ENCODE results near the gene PBOV1. TPM values are rescaled to one million over a fixed set of nuclear protein-coding genes. Genes with fewer than 3 reads are reported as not detected.
"Not testable (repeated sequence)": the region's sequence is repeated elsewhere in the genome, so short reads cannot be mapped to it uniquely, and the experiment has no call there.

PBOV1 gene
- total RNA-seq, 1 experiment from 2014 or later = not detected

DNA sequence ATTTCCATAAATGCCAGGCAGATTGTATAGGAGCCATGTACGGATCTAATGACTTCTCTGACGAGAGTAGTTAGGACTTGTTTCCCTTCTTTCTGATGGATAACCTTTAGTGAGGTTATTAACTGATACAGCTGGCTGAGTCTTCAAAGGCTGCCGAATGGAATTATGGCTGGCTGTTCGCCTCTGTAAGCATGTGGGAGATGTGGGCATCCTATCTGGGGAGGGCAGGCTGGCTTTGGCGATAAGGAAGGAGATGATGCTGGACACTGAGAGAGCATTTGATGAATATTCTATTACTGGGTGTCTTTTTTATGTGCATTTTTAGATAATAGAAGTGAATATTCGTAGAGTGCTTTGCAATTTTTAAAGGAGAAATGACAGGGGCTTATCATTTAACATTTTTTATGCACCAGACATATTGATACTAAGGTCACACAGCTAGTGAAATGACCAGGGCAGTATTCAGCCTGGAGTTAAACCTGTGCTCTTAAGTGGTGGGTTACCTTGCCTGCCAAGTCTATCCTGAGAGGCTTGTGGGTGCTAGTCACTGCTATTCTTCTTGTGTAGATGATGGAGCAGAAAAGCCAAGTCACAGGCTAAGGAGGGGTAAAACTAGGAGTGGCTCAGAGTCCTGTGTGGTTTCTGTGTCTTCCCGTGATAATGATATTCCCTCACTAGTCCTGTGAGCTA is 3.1 kb downstream of the PBOV1 start:
- in situ Hi-C loops (cut with HindIII; ENCODE audit: low pct_unique_long_range_greater_than_20kb, low sequenced_read_pairs) = no loop called here
- no peak for DNase-seq (ENCODE audit: low read depth)

DNA sequence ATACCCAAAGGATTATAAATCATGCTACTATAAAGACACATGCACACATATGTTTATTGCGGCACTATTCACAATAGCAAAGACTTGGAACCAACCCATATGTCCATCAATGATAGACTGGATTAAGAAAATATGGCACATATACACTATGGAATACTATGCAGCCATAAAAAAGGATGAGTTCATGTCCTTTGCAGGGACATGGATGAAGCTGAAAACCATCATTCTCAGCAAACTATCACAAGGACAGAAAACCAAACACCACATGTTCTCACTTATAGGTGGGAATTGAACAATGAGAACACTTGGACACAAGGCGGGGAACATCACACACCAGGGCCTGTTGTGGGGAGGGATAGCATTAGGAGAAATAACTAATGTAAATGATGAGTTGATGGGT is 5.8 kb downstream of the PBOV1 start:
- DNase-seq (ENCODE audit: low read depth); in situ Hi-C loops (cut with HindIII; ENCODE audit: low pct_unique_long_range_greater_than_20kb, low sequenced_read_pairs): not testable (repeated sequence)

DNA sequence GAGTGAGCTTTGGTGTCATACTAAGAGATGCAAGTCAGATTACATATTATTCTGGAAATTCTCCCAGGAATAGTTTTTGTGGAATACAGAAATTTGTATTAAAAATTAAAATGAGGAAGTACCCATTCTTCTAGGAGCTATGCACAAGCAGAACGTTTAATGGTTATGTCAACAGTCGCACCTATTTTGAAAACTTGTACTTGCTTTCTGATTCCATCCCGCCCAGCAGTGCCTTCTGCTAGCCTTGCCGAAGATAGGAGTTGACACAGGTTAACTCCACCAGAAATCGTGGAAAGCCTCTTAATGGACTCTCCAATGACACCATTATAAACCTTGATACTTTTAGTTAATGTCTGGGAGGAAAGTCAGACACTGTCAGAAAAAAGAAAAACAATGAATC is 6.7 kb downstream of the PBOV1 start:
- in situ Hi-C loops (cut with HindIII; ENCODE audit: low pct_unique_long_range_greater_than_20kb, low sequenced_read_pairs) = no loop called here
- no peak for DNase-seq (ENCODE audit: low read depth)

DNA sequence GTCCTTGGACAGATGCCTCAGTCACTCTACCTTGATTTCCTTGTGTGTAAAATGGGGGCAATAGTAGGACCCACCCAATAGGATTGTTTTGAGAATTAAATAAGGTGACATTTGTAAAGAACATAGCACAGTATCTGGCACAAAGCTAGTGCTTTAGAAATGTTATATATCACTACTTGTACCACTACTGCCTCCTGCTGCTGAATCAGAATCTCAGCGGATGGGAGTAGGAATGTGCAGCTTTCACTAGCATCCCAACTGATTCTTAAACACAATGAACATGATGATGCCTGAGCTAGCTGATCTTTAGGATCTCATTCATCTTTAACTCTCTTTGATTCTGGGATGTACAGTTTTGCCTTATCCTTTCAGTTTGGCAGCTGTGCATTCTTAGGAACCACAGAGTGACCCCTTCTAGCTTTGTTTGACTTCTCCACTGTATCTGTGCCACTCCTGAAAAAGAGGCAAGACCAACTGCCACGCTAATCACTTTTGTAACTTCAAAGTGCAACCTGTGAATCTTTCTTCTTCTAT is 7.2 kb downstream of the PBOV1 start:
- in situ Hi-C loops (cut with HindIII; ENCODE audit: low pct_unique_long_range_greater_than_20kb, low sequenced_read_pairs) = no loop called here
- no peak for DNase-seq (ENCODE audit: low read depth)

DNA sequence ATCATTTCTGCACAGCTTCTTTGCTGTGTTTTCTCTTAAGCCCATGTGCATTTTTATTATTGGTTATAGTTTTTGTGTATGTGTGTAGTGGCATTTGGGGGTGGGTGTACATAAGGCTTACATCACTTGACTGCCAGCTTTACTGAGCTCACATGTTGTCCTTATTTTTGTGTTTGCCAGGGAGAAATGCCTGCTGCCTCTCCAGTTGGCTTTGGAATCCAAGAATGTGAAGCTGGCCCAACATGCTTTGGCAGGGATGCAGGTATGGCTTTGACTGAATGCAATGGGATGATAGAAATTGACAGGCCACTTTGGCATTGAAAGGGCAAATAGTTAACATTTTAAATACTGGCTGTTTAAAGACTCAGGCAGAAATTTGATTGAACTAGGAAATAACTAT is 11.4 kb downstream of the PBOV1 start:
- in situ Hi-C loops (cut with HindIII; ENCODE audit: low pct_unique_long_range_greater_than_20kb, low sequenced_read_pairs) = no loop called here
- no peak for DNase-seq (ENCODE audit: low read depth)

DNA sequence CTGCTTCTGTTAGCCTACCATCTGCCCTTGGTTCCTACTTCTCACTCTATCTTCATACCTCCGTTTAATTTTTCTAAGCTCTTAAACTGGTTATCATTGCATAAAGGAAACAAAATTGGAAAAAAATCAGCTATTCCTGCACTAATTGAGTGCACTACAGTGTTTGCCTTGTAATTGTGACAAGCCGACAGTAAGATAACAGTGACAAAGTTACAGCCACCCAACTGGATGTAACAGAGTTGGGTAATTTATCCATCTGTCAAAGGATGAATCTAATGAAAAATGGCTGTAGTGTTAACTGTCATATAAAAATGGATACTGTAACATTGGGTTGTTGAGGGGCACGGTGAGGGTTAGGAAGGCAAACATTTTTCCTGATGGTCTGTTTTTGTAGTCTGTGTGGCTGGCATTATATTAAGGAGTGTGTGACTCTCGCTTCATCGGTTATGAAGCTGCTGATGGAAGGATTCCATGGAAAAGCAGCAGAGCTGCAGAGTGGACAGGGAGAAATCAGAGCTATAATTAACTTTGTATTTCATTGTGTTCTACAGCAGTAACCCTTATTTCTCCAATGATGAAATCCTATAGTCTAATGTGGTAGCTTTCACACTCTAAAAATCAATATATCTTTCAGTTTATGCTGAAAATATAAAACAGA is 12.7 kb downstream of the PBOV1 start:
- in situ Hi-C loops (cut with HindIII; ENCODE audit: low pct_unique_long_range_greater_than_20kb, low sequenced_read_pairs) = no loop called here
- no peak for DNase-seq (ENCODE audit: low read depth)

DNA sequence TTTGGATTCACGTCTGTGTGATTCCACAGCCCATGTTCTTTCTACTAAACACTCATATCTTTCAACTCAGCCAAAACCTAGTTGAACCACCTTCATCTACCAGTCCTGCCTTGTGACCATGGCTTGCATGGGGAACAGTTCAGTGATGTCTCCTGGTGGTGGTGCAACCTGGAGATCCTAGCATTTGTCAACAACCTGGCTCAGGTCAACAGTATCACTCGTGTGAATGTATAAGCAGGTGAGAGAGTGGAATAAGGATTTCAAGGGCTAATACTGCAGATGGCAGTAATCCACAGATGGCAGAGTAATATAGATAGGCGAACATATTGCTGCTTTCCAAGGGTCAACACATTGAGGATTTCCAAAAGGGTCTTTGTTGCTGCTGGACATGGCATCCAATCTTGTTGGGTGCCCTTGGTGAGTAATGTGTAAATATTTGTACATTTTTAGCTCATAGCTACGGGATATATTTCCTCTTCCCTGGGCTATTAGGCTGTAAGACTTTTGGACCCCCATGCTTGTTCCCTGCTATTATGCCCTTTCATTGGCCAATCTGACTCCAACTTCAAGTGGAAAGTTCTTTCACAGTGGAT is 13.4 kb downstream of the PBOV1 start:
- in situ Hi-C loops (cut with HindIII; ENCODE audit: low pct_unique_long_range_greater_than_20kb, low sequenced_read_pairs) = no loop called here
- no peak for DNase-seq (ENCODE audit: low read depth)

DNA sequence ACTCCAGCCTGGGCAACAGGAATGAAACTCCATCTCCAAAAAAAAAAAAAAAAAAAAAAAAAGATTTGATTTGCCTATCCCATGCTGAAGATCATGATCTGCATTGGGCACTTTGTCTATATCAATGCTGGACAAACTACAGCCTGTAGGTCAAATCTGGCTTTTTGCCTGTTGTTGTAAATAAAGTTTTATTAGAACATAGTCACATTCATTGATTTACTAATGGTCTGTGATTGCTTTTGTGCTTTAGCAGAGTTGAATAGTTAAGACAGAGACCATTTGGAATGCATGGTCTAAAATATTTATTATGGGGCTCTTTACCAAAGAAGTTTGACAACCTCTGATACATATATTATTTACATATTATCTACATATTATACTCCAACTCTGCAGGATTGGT is 14.0 kb downstream of the PBOV1 start:
- DNase-seq (ENCODE audit: low read depth) = no peak
- in situ Hi-C loops (cut with HindIII; ENCODE audit: low pct_unique_long_range_greater_than_20kb, low sequenced_read_pairs) = no loop called here

DNA sequence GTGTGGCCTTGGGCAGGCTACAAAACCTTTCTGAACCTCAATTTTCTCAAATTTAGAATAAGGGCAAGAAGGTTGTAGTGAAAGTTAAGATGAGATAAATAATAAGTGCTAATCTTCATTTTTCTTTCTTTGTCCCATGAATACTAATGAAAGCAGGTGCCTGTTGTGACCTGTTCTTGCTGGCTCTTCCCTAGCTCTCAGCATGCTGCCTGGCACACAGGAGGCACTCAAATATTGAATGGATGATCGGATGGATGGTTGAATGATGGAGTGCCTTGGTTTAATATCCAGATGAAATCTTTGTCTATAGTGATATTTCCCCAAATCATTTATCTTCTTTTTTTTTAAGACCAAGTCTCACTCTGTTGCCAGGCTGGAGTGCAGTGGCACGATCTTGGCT is 15.0 kb downstream of the PBOV1 start:
- no peak for DNase-seq (ENCODE audit: low read depth)
- in situ Hi-C loops (cut with HindIII; ENCODE audit: low pct_unique_long_range_greater_than_20kb, low sequenced_read_pairs) = no loop called here

DNA sequence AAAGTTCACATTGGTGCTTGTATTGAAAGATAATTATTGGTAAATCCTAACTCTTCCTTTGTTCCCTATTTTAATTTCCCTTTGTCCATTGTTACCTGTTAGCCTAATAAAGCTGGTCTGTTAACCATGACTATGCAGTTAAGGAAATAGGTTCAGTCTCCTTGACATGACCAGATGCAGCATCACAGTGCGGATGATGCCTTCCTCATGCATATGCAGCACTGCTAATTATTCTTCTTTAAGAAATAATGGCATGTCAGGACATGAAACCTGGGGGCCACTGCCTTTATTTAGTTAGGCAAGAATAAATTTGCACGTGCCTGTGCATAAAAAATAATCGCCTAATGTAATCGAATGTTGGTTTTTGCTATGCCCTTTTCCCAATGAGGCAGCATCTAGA is 16.5 kb downstream of the PBOV1 start:
- in situ Hi-C loops (cut with HindIII; ENCODE audit: low pct_unique_long_range_greater_than_20kb, low sequenced_read_pairs) = no loop called here
- DNase-seq (ENCODE audit: low read depth) = no peak

DNA sequence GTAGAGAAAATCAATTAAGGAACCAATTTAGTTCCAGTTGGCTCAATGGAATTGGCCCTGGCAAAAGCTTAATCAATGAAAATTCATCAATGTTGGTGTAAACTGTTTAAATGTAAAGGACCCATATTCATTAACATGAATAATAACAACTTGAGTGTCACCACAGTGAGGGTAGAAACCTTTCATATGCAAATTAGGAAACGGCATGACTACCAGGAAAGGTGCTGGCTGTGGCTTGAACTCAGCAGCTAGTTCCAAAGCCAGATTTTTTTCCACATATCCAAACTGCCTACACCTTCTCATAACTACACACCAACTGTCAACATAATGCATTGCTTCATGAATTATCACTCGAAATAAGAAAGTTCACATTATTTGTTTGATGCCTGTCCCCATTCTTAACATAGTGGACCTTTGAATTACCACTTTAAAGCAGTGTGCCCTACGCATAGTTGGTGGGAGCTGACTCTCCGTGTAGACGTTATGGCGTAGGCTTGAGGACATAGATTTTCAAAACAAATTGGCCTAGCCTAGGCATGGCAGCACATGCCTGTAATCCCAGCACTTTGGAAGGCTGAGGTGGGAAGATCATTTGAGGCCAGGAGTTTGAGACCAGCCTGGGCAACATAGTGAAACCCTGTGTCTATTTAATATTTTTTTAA is 19.7 kb downstream of the PBOV1 start:
- in situ Hi-C loops (cut with HindIII; ENCODE audit: low pct_unique_long_range_greater_than_20kb, low sequenced_read_pairs) = no loop called here
- no peak for DNase-seq (ENCODE audit: low read depth)

DNA sequence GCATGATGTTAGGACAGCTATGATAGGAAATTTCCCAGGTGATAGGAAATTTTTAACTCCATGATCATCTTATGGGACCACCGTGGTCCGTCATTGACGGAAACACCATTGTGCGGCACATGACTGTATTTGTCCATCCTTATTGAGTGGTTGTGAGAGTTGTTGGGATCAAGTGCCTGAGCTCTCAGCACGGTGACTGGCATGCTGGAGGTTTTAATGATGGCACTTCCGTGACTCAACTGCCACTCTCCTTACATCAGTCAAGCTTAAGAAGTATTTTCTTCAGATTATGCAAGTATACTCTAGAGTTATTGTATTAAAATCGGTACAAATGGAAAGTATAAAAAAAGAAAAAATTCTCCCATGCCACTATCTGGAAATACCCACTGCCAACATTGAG is 20.7 kb downstream of the PBOV1 start:
- DNase-seq (ENCODE audit: low read depth) = no peak
- in situ Hi-C loops (cut with HindIII; ENCODE audit: low pct_unique_long_range_greater_than_20kb, low sequenced_read_pairs) = no loop called here

DNA sequence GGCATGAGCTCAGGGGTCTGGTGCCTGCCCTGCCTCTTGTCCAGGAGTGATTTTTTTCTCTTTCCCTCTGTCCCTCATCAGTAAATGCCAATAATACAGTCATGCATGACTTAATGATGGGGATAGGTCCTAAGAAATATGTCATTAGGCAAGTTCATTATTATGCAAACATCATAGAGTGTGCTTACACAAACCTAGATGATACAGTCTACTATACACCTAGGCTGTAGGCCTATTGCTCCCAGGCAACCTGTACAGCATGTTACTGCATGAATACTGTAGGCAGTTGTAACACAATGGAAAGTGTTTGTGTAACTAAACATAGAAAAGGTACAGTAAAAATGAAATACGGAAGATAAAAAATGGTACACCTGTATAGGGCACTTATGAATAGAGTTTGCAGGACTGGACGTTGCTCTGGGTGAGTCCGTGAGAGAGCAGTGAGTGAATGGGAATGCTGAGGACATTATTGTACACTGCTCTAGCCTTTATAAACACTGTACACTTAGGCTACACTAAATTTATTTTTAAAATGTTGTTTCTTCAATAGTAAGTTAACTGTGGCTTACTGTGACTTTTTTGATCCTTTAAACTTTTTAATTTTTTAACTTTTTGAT is 22.1 kb downstream of the PBOV1 start:
- in situ Hi-C loops (cut with HindIII; ENCODE audit: low pct_unique_long_range_greater_than_20kb, low sequenced_read_pairs) = no loop called here
- no peak for DNase-seq (ENCODE audit: low read depth)

DNA sequence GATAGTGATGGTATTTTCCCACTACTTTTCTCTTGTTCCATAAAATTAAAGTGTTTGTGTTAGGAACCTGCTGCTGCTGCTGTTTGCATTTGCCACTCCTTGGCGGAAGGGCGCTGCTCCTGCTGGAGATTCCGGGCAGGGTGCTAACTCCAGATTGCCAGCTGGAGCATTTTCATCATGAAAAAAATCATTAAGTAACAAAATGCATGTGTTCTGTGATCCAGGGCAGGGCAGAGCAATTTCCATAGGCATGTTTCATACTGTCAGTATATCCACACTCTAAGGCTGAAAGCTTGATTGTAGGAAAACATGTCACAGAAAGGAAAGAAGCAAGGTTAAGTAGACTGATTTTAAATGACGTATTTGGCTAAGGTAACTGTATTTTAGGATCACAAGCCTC is 24.0 kb downstream of the PBOV1 start:
- in situ Hi-C loops (cut with HindIII; ENCODE audit: low pct_unique_long_range_greater_than_20kb, low sequenced_read_pairs) = no loop called here
- DNase-seq (ENCODE audit: low read depth) = no peak

DNA sequence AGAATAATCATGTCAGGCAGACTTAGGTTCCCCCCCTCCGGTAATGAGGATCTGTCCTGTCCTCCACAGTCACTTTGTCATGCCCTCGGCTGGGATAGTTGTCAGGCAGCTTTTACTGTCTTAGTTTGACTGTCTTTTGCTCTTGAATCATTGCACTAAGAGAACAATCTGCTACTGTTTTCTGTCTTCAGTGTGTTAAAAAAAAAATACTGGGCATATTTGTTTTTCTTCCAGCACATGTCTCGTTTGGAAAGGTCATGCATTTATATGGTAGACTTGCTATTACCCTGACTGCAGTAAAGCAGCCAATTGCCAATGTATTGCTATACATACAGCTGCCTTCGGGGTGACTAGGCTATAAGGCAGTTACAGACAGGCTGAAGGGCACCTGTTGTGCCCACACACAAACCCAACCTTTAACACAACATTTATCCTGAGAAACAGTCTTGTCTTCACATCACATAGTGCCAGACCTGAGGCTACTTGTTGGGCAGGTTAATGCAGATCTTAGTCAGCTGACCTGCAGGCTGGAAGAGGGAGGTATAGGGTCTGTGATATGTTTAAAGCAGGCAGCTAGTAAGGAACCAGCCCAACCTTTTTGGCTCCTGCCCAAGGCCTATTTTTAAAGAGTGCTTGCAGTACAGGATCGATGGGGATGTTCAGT is 29.9 kb downstream of the PBOV1 start:
- no peak for DNase-seq (ENCODE audit: low read depth)
- in situ Hi-C loops (cut with HindIII; ENCODE audit: low pct_unique_long_range_greater_than_20kb, low sequenced_read_pairs) = no loop called here

DNA sequence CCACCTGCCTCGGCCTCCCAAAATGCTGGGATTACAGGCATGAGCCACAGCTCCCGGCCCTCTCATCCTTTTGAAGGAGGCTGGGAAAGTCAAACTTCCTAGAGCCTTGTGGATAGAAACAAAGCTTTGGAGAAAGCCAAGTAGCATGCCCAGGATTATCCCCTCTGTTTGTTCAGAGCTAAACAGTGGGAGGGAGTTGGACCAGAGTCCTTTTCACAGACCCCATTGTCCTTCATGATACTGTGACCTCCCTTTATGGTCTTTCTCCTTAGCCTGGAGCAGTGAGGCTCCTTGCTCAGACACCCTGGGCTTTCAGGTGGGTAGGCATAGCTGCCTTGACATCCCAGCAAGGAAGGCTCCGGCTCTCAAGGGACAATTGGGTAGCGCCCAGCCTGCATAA is 31.1 kb downstream of the PBOV1 start:
- no peak for DNase-seq (ENCODE audit: low read depth)
- in situ Hi-C loops (cut with HindIII; ENCODE audit: low pct_unique_long_range_greater_than_20kb, low sequenced_read_pairs) = no loop called here

DNA sequence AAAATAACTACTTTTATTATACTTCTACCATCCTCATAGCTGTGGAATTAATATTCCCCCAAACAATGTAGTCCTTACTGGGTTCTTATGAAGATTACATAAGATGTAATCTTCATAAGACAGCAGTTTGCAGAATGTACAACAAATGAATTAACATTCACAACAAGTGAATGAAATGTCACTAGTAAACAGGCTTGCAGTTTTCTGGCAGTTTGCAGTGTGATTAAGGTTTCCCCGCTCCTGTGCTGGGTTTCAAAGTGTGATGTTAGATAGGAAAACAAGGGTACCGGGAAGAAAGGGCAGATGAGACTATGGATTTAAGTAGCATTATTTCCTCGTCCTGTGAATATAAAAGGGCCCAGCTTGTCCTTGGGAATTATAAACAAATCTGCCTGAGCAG is 34.1 kb downstream of the PBOV1 start:
- in situ Hi-C loops (cut with HindIII; ENCODE audit: low pct_unique_long_range_greater_than_20kb, low sequenced_read_pairs) = no loop called here
- DNase-seq (ENCODE audit: low read depth) = no peak

DNA sequence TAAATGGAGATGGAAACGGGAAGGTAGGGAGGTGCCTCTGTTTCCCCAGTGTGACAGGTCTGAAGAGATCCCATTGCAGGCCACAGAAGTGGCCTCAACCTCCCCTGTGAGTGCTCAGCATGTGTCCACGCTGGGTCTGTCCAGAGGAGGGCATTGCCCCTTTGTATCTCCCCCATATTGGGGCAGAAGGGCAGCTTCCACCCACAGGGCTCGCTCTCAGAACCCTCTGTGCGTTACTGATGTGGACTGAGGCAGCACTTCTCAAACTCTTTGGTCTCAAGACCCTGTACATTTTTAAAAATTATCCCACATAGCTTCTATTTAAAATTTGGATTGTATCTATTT is 34.5 kb downstream of the PBOV1 start:
- no peak for DNase-seq (ENCODE audit: low read depth)
- in situ Hi-C loops (cut with HindIII; ENCODE audit: low pct_unique_long_range_greater_than_20kb, low sequenced_read_pairs) = no loop called here
